H1 (cell line): ENCODE results near the gene STK39.

Experiments
- ATF2 ChIP-seq: IDR thresholded peaks from 2 replicates; pipeline ENCODE4 v1.6.1; 2012; ENCODE audit warnings: low read length, inconsistent platforms
- POLR2A ChIP-seq, 2 experiments: IDR thresholded peaks; 1 replicate in 1 of 2; 2 replicates in 1 of 2; pipeline ENCODE4 v1.6.1; 2011; ENCODE audit warnings: low read depth in 2 of 2, low read length in 2 of 2, mild to moderate bottlenecking in 2 of 2; ENCODE audit errors: control extremely low read depth in 1 of 2
- TF ChIP-seq, protein P1 (sequence below), 3 experiments: IDR thresholded peaks; 1 replicate in 2 of 3; 2 replicates in 1 of 3; pipeline versions ENCODE4 v1.5.1 to v1.6.1; 2011; ENCODE audit warnings: low read length in 3 of 3, mild to moderate bottlenecking in 3 of 3, inconsistent platforms in 2 of 3, low read depth in 1 of 3, moderate library complexity in 1 of 3; ENCODE audit not compliant: insufficient read depth in 1 of 3; ENCODE audit errors: control extremely low read depth in 1 of 3

GRCh38 chr2:168216351-168217005 is 30.9 kb downstream of the STK39 start:
- TF ChIP-seq POLR2A (IDR thresholded peaks at IDR 0.05; ENCODE audit: control extremely low read depth in 1 of 2, low read depth in 2 of 2, low read length in 2 of 2) (no peak), ATF2 (no peak)
- TF ChIP-seq, protein P1, sequence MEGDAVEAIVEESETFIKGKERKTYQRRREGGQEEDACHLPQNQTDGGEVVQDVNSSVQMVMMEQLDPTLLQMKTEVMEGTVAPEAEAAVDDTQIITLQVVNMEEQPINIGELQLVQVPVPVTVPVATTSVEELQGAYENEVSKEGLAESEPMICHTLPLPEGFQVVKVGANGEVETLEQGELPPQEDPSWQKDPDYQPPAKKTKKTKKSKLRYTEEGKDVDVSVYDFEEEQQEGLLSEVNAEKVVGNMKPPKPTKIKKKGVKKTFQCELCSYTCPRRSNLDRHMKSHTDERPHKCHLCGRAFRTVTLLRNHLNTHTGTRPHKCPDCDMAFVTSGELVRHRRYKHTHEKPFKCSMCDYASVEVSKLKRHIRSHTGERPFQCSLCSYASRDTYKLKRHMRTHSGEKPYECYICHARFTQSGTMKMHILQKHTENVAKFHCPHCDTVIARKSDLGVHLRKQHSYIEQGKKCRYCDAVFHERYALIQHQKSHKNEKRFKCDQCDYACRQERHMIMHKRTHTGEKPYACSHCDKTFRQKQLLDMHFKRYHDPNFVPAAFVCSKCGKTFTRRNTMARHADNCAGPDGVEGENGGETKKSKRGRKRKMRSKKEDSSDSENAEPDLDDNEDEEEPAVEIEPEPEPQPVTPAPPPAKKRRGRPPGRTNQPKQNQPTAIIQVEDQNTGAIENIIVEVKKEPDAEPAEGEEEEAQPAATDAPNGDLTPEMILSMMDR (IDR thresholded peaks at IDR 0.05; ENCODE audit: control extremely low read depth in 1 of 3, insufficient read depth in 1 of 3, low read depth in 1 of 3, low read length in 3 of 3): no peak
